Measurements from ENCODE around the gene SLC22A15.
"Not testable (repeated sequence)": the region's sequence is repeated elsewhere in the genome, so short reads cannot be mapped to it uniquely, and the experiment has no call there.

SLC22A15 gene

GRCh38 chr1:116031302-116031835 lies 55.1 kb downstream of the SLC22A15 start:
- DNase-seq (ENCODE audit: low spot score), result no peak

- no peak for DNase-seq (ENCODE audit: low spot score)
Measured at GRCh38 chr1:116033322-116033721, 57.0 kb downstream of the SLC22A15 start.

GRCh38 chr1:116036255-116036654 lies 59.9 kb downstream of the SLC22A15 start:
- no peak for DNase-seq (ENCODE audit: low spot score)

GRCh38 chr1:116038679-116039078 lies 62.4 kb downstream of the SLC22A15 start:
- no peak for DNase-seq (ENCODE audit: low spot score)

GRCh38 chr1:116044071-116044470 lies 67.8 kb downstream of the SLC22A15 start:
- no peak for DNase-seq (ENCODE audit: low spot score)

GRCh38 chr1:116046933-116047332 lies 70.6 kb downstream of the SLC22A15 start:
- not testable (repeated sequence) for DNase-seq (ENCODE audit: low spot score)

GRCh38 chr1:116051896-116052295 lies 75.6 kb downstream of the SLC22A15 start:
- DNase-seq (ENCODE audit: low spot score), result not testable (repeated sequence)

GRCh38 chr1:116062201-116062600 lies 85.9 kb downstream of the SLC22A15 start:
- no peak for DNase-seq (ENCODE audit: low spot score)

DNA sequence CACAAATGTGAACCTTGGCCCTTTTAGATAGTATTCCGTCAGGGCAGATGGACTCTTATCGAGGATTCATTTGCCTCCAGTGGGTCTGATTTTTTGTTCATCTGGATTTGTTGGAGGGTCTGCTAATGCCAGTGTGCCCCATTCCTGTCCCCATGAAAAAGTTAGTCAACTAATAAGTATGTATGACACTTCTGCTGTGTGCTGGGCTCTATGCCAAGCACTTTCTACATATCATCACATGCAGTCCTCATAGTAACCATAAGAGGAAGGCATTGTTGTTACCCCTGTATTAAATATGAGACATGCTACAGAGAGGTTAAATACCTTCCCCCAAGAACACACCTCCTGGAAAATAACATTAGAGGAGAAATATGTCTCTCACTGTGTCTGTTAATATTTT lies 88.3 kb downstream of the SLC22A15 start:
- peak; percentile 9 for DNase-seq (ENCODE audit: low spot score)

GRCh38 chr1:116066868-116067565 lies 90.7 kb downstream of the SLC22A15 start:
- peak; percentile 1 for DNase-seq (ENCODE audit: low spot score)

GRCh38 chr1:116067566-116067890 lies 91.2 kb downstream of the SLC22A15 start:
- peak; percentile 16 for DNase-seq (ENCODE audit: low spot score)

DNA sequence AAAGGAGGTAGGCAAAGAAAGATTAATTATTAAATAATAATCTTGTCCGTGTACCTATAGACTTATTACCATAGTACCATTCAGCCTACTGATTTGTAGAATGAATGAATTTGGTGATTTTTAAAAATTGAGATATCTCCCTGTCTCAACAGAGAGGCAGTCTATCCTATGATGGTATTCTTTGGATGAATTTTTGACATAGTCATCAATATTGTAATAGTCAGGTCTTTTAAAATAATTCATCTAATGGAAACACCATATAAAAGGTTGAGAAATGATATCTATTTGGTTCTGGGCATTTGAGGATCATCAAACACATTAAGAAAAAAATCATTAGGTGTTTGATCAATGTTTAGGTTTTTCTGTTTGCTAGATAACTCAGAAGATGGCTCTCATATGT lies 99.3 kb downstream of the SLC22A15 start:
- no peak for DNase-seq (ENCODE audit: low spot score)

GRCh38 chr1:116075990-116076389 lies 99.7 kb downstream of the SLC22A15 start:
- no peak for DNase-seq (ENCODE audit: low spot score)

DNA sequence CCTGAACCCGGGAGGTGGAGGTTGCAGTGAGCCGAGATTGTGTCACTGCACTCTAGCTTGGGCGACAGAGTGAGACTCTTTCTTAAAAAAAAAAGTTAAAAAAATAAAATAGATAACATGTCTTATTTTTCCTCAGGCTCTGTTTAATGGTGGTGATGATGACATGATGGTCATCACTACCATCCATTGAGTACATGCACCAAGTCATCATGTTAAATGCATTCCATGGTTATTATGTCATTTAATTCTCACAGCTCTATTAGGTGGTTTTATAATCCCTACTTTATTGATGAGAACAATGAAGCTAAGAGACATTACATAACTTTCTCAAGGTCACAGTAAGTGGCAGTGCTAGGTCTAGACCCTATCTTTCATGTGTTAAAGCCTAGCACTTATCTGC lies 100.5 kb downstream of the SLC22A15 start:
- peak; percentile 1 for DNase-seq (ENCODE audit: low spot score)

DNA sequence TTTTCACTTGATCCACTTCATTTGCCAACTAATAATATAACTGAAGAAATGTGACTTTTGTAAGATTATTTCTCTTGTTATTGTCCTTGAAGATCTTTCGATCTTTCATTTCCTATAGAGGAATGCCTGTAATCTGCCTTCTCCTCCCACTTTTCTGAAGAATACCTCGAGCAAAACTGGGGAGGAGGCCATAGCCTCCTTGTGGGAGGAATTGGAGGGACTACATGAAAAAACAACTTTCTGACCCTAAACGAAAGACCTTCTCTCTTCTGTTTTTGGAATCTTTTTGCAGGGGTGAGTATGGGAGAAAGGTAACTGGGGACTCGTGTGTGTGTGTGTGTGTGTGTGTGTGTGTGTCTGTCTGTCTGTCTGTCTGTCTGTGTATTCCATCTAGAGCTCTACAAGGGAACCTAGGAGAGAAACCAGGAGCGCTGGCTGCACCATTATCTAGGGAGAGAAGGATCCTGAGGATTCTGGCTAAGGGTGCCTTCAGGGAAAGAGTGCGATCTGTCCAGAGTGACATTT lies 102.4 kb downstream of the SLC22A15 start:
- no peak for DNase-seq (ENCODE audit: low spot score)

GRCh38 chr1:116087628-116088027 lies 111.3 kb downstream of the SLC22A15 start:
- DNase-seq (ENCODE audit: low spot score), result no peak

DNA sequence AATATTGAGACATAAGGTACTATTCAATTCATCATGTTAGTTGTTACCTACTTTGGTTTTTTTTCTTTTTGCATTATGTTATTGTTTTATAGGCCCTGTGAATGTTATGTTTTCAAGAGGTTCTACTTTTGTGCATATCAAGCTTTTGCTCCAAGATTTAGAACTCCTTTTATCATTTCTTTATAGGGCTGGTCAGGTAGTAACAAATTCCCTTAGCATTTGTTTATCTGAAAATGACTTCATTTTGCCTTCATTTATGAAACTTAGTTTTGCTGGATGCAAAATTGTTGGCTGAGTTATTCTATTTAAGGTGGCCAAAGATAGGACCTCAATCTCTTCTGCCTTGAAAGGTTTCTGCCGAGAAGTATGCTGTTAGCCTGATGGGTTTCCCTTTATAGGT lies 113.6 kb downstream of the SLC22A15 start:
- no peak for DNase-seq (ENCODE audit: low spot score)

DNA sequence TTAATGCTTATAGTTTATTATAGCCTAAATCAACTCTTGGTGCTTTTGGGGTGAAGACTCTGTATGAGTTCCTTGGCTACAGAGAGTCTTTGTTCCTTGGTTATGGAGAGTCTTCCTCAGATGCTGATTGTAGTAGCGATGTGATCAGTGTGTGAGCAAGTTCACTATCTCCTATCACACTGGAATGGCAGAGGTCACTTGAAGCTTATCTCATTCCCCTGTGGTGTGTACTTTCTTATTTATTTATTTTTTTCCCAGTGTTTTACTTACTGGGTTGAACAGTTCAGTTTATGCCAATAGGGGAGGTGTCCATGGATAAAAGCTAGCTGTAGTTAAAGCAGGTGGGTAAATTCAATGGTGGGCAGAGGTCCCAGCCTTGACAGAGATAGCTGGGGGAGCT lies 114.8 kb downstream of the SLC22A15 start:
- no peak for DNase-seq (ENCODE audit: low spot score)

DNA sequence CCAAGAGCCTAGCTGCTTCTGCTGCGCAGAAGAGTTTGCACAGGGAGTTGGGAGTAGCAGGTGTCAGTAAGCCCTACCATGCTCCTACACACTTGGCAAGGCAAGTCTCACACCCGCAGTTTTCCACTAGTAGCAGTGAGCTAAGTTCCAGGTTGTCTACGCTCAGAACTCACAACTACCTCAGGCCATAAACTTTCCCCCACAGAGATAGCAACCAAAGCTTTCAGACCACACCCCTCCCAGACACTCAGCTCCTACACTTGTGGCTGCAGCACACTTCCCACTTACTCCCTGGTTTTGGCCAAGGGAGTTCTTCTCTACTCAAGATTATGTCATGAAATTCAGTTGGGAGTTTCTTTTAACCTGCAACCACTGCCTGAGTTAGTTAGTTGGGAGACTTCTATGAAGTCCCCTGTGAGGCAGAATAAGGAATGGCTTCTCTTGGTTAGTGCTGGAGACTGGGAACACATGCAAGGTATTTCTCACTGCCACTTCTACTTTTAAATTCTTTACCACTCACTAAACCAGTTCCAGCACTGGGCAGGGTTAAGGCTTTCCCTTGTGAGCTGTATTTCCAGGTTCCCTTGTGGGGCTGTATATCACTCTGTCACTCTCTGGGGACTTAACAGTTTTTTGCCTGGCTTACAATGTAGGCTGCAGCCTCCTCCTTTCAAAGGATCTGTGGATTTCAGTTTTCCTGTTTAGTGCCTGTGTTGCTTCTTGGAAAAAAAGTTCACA lies 116.6 kb downstream of the SLC22A15 start:
- DNase-seq (ENCODE audit: low spot score), result no peak

GRCh38 chr1:116095027-116095426 lies 118.7 kb downstream of the SLC22A15 start:
- no peak for DNase-seq (ENCODE audit: low spot score)

GRCh38 chr1:116096013-116096618 lies 119.8 kb downstream of the SLC22A15 start:
- DNase-seq (ENCODE audit: low spot score), result no peak

DNA sequence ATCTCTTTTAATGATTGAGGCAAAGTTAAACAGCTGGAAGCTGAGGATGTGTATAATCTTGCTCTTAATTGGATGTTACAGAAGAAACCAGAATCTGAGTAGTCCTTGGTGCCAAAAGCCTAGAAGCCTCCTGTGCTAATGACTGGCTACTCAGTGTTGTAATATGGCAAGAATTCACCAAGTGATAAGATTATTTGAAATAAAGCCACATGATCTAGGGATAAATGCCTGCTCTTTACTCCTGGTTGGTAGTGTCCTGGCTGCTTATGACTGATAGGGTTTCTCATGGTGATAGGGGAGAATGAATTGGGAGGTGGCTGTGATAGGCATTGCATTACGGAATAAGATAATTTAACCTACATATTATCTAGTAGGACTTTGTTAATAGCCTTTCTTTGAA lies 121.3 kb downstream of the SLC22A15 start:
- DNase-seq (ENCODE audit: low spot score), result no peak

GRCh38 chr1:116099379-116099778 lies 123.1 kb downstream of the SLC22A15 start:
- DNase-seq (ENCODE audit: low spot score), result no peak
